GM19463 (cell line): Measurements from ENCODE around the gene PIGV.
A peak's percentile ranks its signal among the peaks of the same experiment; 100 is the strongest.
"Not testable (repeated sequence)": the region's sequence is repeated elsewhere in the genome, so short reads cannot be mapped to it uniquely, and the experiment has no call there.

Source experiments
- ATAC-seq: cut with Tn5 transposase; IDR thresholded peaks from one replicate; pipeline ENCODE4 v1.9.1; 2021; ENCODE audit warnings: mild to moderate bottlenecking, moderate library complexity; ENCODE audit not compliant: unreplicated experiment

Gene PIGV

GRCh38 chr1:26831546-26832248, 43.9 kb downstream of the PIGV start:
- ATAC-seq = no peak

- ATAC-seq = no peak
Measured at GRCh38 chr1:26832249-26832960, 44.7 kb downstream of the PIGV start.

DNA sequence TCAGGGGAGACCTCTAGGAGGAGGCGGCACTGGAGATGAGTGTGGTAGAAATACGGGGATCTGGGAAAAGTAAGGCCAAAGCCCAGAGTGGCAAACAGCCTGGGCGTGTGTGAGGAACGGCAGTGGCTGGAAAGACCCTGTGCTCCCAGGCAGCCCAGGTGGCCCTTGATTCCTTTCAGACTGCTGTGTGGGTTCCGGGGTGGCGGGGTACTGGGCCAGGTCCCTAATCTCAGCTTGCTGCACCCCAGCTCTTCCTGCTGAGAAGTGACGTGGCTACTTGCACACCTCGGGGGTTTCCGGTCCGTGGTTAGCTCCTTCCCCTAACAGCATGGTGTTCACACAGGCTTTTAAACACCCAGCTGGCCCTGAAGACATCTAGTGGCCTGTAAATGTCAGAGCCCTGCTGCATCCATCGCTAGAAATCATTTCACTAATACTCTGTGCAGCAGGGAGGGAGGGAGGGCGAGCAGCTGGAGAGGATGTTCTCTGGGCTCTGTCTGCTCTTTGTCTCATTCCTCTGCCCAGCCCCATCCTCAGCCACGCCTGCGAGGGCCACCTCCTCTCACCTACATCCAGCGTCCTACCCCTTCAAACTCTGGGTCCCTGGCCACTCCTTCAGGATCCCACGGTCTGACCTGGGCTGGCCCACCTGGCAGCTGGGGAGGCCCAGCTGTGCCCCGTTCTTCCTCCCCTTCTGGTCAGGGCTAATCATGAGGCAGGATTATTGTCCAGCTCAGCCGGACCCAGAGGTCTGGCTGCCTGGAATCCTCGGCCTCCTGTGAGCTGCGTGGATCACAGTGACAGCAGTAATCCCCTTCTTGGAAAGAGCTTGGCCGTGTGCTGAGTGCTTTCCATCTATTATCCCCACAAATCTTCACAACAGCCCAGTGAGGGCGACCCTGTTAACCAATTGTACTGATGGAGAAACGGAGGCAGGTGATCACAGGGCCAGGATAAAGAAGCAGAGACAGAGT, 46.0 kb downstream of the PIGV start:
- ATAC-seq = peak; percentile 86

GRCh38 chr1:26837665-26838064, 49.9 kb downstream of the PIGV start:
- not testable (repeated sequence) for ATAC-seq

GRCh38 chr1:26838474-26839338, 51.0 kb downstream of the PIGV start:
- ATAC-seq = peak; percentile 98

DNA sequence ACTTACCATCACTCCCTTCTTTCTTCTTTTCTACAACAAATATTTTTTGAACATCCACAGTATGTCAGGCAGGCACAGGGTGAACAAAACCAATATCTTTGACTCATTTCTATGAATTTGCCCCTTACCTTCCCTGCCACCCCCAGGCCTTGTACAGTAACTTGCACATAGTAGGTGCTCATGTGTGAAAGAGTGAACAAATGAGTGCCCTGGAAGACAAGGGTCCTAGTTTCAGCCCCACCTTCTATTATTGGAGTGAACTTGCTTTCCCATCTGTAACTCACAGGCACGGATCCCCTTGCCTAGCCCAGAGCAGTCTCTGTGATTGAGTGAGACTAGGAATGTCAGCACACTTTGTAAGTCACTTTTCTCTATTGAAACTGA, 51.6 kb downstream of the PIGV start:
- no peak for ATAC-seq

DNA sequence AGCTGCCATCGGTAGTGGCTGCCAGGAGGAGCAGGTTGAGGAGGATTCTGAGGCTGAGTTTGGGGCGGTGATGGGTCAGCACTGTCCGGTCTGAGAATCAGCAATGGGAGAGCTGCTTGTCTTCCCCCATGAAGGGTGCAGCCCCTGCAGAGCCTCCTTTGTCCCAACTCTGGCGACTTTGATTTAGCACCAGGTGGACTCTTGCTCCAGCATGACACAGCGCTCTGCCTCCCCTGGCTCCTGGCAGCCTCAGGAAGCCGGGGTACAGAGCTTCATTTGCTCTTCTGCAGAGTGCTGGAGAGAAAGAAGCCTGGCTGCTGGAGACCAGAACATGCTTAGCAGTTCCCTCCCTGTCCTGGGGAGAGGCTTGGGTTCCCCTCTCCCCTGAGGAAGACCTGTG, 52.0 kb downstream of the PIGV start:
- no peak for ATAC-seq

- ATAC-seq = no peak
Measured at GRCh38 chr1:26844424-26845196, 56.9 kb downstream of the PIGV start.

GRCh38 chr1:26847826-26848225, 60.1 kb downstream of the PIGV start:
- ATAC-seq = not testable (repeated sequence)
